UCSD-AML1 (cell line): Measurements from ENCODE around the gene EPHB6.

ENCODE experiments used
- DNase-seq: peaks from one replicate; lab custom pipeline; 2025; ENCODE audit not compliant: unreplicated experiment; lab: John Stamatoyannopoulos, UW

EPHB6 gene

GRCh38 chr7:142876991-142877910 lies 22.4 kb downstream of the EPHB6 start:
- DNase-seq = no peak

DNA sequence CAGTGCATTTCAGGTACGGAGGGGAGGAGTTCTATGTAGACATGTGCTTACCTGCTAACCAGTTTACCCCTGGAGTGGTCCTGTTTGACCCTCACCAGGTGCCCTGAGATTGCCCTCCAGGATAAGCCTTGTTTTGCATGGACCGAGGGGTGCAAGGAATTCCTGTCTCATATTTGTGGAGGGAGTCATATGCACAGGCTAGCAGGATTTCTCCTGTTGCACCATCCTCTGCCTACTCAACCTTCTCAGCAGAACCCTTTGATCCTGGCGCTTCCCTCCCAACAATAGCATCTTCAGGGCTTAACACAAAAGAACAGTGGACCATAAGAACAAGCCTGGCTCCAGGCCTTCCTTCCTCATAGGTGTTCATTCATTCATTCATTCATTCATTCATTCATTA lies 23.4 kb downstream of the EPHB6 start:
- no peak for DNase-seq

GRCh38 chr7:142879060-142879459 lies 24.2 kb downstream of the EPHB6 start:
- no peak for DNase-seq

GRCh38 chr7:142880876-142881505 lies 26.1 kb downstream of the EPHB6 start:
- no peak for DNase-seq

DNA sequence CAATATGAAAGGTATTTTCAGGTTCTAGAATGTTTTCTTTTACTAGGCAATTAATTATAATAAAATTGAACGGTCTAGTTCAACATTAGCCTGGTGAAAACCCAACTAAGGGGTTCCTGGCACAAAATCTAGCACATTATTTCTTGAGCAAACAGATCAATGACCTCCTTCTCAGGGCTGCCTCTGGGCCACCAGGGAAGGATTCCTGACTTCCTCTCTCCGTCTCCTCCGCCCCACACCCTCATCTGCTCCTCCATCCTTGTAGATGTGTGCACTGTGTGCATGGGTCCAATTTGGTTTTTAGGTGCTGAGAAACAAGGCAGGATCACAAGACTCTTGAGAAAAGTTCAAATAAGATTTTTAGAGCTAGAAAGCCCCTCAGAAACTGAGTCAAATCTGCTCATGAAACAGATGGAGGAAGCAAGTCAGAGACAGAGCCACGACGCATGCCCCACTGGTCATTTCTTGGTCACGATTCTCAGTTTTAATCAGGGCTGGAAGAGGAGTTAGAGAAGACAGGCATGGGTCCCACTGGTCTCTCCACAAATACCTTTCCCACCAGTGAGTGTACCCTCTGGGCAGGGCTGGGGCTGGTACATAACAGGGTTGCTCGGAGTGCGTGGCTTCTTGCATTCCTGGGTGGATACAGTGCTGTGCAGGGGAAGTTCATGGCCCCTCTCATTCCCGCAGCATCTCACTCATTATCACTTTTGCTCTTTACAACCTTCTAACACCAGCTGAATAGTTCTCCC lies 26.9 kb downstream of the EPHB6 start:
- no peak for DNase-seq

GRCh38 chr7:142882338-142882678 lies 27.4 kb downstream of the EPHB6 start:
- DNase-seq = no peak

DNA sequence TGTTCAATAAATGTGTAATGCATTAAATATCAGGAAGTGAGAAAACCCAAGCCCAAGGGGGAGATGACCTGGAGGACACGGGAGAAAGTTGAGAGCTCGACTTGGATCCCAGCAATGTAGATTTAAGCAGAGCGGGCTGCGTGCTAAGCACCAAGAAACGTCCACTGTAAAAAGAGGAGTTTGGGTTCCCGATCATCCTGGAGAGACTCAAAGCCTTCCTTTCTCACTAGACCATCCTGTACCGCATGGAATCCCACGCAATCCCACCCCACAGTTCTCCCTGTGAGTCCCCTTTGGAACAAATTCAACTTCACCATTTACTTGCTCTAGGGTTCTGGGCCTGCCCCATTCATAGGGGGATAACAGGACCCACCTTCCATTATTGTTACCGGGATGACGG lies 28.3 kb downstream of the EPHB6 start:
- DNase-seq = no peak

DNA sequence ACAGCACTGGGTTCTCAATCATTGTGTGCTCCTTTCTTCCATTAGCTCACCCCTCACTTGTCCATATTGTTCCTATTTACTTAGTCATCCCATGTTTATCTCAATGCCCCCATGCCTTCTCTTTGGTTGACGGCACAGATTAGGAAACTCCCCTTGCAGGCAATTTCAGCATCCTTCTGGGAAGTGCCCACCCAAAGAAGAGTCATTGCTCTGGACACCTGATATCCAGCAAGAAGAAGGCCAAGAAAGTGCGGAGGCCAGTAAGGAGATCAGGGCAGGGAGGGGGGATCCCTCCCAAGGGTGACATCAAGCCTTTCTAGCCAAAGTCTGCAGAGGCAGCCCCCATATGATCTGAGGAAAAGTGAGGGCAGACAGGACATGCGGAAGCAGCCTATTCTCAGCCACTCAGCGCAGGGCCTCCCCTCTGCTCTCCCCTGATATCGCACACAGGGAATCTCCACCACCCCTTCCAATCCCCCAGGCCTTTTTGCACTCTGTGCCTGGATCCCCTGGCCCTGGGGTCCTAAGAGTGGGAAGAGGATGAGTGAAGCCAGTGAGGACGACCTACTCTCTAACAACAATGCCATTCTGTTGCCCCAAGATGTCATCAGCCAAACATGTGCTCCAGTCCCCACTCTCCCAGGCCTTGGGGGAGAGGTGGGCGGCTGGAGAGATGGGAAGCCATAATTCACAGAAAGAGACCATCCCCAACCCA lies 28.9 kb downstream of the EPHB6 start:
- DNase-seq = no peak

GRCh38 chr7:142884286-142884640 lies 29.4 kb downstream of the EPHB6 start:
- DNase-seq = no peak

- DNase-seq = no peak
Measured at GRCh38 chr7:142885311-142886230, 30.7 kb downstream of the EPHB6 start, which contains the start of gene TRPV6. Gene TRPV6 (minus strand): TSS chr7:142885745.

GRCh38 chr7:142886866-142887265 lies 32.0 kb downstream of the EPHB6 start:
- DNase-seq = no peak

GRCh38 chr7:142887282-142888015 lies 32.6 kb downstream of the EPHB6 start:
- no peak for DNase-seq

DNA sequence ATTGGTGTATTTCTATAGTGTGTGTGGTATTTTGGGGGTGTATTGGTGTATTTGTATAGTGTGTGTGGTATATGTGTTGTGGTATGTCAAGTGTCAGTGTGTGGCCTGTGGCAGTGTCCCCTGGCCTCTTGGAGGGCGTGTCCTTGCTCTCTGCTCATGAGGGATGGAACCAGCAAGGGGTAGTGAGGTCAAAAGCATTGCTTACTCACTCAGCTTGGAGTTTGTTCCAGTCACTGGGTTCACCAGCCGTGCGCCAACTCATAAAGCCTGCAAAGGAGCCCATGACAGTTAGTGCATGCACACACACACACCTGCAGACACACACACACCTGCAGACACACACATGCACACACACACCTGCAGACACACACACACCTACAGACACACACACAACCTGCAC lies 34.9 kb downstream of the EPHB6 start:
- DNase-seq = no peak

DNA sequence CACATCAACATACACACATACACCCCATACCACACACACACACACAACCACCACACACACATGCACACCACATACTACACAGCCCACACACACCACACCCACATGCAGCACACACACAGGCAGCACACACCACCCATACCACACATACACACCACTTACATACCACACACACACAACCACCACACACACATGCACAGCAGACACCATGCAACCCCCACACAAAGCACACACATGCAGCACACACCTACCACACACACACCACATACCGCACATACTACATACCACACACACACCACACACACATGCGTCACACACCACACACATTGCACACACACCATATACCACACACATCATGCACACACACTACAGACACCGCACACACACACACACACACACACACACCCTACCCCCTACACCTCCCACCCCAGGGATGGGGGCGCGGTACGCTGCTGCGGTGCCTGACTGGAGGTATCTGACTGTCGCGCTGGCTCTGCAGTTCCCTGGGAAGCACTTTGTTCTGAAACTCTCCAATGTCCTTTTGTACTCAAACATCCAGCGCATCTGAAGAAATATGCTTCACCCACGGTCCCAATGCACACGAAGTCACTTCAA lies 36.1 kb downstream of the EPHB6 start:
- DNase-seq = no peak

DNA sequence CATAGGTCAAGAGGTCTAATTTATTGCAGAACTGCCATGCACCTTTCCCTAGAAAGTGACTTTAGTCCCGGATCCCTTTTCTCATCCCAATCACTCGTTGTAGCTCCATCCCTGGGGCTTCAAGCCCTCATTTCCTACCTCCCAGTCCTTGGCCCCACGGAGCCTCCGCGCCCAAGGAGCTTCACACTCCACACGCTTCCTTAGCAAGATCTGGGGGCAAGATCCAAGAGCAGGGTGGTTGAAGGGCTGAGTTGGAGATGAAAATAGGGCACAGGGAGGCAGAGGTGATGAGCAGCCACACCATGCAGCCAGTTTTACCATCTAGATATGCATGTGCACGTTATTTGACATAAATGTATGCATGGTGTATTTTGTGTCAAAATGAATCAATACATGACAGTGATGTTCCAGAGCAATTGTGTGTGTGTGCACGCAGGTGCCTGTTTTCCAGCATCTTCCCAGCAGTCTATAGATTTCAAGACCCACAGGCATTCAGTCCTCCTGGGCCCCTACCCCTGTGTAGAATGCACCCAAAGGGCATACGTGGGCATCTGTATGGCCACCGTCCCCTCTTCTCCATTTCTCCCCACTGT lies 36.7 kb downstream of the EPHB6 start:
- no peak for DNase-seq

DNA sequence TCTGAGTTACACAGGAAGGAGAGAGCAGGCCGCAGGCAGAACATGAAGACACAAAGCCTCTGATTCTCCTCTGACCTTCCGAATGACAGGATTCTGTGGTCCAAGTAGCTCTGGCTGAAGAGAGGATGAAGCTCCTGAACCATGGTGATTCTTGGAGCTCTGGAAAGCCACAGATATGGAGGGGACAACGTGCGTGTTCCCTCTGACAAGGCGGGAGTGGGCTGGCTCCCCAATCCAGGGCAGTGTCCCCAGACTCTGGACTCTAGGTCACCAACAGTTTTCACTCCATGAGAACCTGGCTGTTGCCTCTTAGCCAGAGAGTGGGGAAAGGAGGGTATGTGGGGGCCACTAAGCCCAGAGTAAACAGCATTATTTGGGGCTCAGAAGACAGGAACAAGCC lies 38.1 kb downstream of the EPHB6 start:
- DNase-seq = no peak

DNA sequence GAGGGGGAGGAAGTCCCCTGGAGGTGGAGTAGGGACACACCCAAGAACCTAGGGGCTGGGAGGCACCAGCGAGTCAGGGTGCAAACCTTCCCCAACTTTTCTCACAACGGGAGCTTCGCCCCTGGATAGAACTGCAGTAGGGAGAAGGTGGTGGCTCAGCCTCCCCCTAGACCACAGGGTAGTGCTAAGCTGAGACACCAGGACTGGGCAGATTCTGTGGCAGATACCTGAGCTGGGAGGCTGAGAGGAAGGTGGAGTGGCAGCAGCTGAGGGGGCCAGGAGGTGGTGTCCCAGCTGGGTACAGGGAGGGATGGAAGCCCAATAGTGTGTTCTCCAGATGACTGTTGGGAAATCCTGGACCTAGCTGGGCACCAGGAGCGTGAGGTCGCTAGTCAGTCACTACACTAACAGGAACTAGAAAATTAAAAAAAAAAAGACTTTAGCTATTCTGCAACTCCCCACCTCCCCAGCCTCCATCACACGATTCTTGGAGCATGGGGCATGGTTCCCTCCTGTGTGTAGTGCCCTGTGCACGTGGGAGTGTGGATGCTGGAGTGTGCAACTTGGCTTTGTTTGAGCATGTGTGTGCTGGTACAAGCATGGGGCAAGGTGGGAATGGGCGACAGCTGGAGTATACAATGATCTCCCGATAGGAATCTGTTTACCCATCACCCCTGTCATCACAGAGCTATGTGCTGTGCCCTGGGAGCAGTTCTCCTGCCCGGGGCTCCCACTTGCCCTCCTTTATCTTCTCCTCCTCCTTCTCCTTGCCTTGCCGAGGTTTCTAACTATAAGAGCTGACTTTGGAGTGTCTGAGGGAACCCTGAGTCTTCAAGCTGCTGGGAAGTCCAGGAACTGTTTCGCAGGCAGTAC lies 39.5 kb downstream of the EPHB6 start:
- no peak for DNase-seq
